Measurements from ENCODE around the gene WWOX. TPM values are rescaled to one million over a fixed set of nuclear protein-coding genes. Genes with fewer than 3 reads are reported as not detected.

WWOX gene
- total RNA-seq, 1 donor from 2014 or later = 106 TPM

DNA sequence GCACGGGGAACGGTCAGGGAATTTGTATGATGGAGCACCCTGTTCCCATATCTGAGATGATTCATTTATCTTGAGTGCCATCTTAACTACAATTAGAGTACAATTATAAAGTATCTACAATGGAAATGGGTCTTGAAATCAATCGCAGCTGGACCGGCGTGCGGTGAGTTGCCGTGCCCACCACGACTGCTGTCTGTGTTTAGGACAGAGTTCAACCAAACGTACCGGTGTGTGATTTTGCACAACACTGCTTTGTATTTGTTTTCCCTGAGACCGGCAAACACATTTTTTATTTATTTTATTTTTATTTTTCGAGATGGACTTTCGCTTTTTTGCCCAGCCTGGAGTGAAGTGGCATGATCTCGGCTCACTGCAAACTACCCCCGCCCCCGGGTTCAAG lies 457.0 kb downstream of the WWOX start:
- Histone ChIP-seq H3K27me3 (no peaks in the 10 kb centered on the region), H3K36me3 (no peaks in the 10 kb centered on the region), H3K27ac (no peak overlapping the region), H3K4me1 (no peaks in the 10 kb centered on the region), H3K4me3 (no peak overlapping the region), H3K9me3 (no peaks in the 10 kb centered on the region)
- TF ChIP-seq, protein P1, sequence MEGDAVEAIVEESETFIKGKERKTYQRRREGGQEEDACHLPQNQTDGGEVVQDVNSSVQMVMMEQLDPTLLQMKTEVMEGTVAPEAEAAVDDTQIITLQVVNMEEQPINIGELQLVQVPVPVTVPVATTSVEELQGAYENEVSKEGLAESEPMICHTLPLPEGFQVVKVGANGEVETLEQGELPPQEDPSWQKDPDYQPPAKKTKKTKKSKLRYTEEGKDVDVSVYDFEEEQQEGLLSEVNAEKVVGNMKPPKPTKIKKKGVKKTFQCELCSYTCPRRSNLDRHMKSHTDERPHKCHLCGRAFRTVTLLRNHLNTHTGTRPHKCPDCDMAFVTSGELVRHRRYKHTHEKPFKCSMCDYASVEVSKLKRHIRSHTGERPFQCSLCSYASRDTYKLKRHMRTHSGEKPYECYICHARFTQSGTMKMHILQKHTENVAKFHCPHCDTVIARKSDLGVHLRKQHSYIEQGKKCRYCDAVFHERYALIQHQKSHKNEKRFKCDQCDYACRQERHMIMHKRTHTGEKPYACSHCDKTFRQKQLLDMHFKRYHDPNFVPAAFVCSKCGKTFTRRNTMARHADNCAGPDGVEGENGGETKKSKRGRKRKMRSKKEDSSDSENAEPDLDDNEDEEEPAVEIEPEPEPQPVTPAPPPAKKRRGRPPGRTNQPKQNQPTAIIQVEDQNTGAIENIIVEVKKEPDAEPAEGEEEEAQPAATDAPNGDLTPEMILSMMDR (IDR thresholded peaks at IDR 0.05) = no peak
- no peak for DNase-seq (ENCODE audit: low spot score in 2 of 2)
- intact Hi-C loops (cut with DNase I) = no loop called here

DNA sequence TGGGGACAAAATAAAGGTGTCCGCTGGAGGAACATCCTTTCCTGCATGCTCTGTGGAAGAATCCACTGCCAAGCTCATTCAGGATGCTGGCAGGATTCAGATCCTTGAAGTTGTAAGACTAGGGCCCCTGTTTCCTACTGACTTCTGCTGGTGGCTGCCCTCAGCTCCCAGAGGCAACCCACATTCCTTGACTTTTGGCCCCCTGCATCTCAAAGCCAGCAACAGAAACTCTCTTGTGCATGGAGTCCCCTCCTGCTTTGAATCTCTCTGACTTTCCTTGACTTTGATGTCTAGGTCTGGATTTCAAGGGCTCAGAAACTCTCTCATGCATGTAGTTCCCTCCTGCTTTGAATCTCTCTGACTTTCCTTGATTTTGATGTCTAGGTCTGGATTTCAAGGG lies 461.5 kb downstream of the WWOX start:
- H3K4me3 ChIP-seq = no peak overlapping the region
- H3K27ac ChIP-seq = no peak overlapping the region
- intact Hi-C loops (cut with DNase I) = no loop called here
- no peaks in the 10 kb centered on the region for H3K4me1 ChIP-seq
- no peak for DNase-seq (ENCODE audit: low spot score in 2 of 2)
- TF ChIP-seq, protein P1 (IDR thresholded peaks at IDR 0.05) = no peak
- no peaks in the 10 kb centered on the region for H3K27me3 ChIP-seq
- H3K36me3 ChIP-seq = no peaks in the 10 kb centered on the region
- no peaks in the 10 kb centered on the region for H3K9me3 ChIP-seq

DNA sequence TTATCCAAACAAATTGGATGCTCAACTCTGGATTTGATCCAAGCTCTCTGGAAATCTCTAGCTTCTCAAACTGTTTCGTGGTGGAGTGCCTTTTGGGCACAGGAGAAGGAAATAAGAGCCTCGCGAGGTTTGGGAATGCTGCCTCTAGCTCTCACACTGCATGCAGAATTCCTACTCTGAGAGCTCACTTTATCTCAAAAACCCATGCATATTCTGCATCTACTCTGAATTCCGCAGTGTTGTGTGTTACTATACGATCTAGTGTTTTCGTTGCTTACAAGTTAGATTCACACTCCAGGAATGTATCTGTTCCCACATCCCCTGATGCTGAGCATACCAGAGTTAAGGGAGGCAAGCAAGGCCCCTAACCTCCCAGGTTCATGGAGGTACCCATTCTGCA lies 462.7 kb downstream of the WWOX start:
- Histone ChIP-seq H3K9me3 (no peaks in the 10 kb centered on the region), H3K4me1 (no peaks in the 10 kb centered on the region), H3K4me3 (no peak overlapping the region), H3K27me3 (no peaks in the 10 kb centered on the region), H3K36me3 (no peaks in the 10 kb centered on the region), H3K27ac (no peak overlapping the region)
- TF ChIP-seq, protein P1 (IDR thresholded peaks at IDR 0.05) = no peak
- DNase-seq (ENCODE audit: low spot score in 2 of 2) = no peak
- intact Hi-C loops (cut with DNase I) = no loop called here

DNA sequence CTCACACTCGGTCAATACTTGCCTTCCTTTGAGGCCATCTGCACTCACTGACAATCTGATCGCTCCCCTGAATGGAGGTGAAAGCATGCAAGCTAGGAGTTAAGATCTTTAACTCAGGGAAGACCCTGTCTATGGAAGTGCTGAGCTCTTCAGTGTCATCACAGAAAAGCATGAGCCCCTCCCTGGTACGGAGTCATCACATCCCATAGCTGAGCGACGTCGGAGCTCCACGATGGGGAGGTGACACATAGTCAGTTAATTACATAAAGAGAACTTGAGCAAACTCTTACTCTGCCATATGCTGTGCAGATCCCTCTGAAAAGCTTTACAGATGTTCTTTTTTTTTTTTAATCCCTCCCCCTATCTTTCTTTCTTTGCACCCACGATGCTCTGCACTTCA lies 463.2 kb downstream of the WWOX start:
- Histone ChIP-seq H3K27me3 (no peaks in the 10 kb centered on the region), H3K36me3 (no peaks in the 10 kb centered on the region), H3K4me1 (no peaks in the 10 kb centered on the region), H3K9me3 (no peaks in the 10 kb centered on the region), H3K4me3 (no peak overlapping the region), H3K27ac (no peak overlapping the region)
- DNase-seq (ENCODE audit: low spot score in 2 of 2) = no peak
- intact Hi-C loops (cut with DNase I) = no loop called here
- TF ChIP-seq, protein P1 (IDR thresholded peaks at IDR 0.05) = no peak

DNA sequence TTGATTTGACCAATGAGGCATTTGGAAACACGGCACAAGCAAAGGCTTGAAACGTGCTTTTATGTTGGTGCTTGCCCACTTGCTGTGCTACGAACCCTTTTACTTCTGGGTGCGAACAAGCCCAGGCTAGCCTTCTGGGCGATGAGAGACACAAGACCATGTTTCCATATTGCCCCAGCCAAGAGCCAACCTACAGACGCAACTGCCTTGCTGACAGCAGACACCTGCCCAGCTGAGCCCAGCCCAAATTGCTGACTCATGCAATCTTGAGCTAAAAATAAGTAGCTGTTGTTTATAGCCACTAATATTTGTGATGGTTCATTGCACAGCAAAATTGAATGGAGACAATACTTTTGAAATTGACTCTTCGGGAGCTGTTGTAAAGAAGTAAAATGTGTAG lies 464.5 kb downstream of the WWOX start:
- TF ChIP-seq, protein P1 (IDR thresholded peaks at IDR 0.05) = no peak
- no peak for DNase-seq (ENCODE audit: low spot score in 2 of 2)
- Histone ChIP-seq H3K9me3 (no peaks in the 10 kb centered on the region), H3K27ac (no peak overlapping the region), H3K4me1 (no peaks in the 10 kb centered on the region), H3K27me3 (no peaks in the 10 kb centered on the region), H3K4me3 (no peak overlapping the region), H3K36me3 (no peaks in the 10 kb centered on the region)
- intact Hi-C loops (cut with DNase I) = no loop called here

DNA sequence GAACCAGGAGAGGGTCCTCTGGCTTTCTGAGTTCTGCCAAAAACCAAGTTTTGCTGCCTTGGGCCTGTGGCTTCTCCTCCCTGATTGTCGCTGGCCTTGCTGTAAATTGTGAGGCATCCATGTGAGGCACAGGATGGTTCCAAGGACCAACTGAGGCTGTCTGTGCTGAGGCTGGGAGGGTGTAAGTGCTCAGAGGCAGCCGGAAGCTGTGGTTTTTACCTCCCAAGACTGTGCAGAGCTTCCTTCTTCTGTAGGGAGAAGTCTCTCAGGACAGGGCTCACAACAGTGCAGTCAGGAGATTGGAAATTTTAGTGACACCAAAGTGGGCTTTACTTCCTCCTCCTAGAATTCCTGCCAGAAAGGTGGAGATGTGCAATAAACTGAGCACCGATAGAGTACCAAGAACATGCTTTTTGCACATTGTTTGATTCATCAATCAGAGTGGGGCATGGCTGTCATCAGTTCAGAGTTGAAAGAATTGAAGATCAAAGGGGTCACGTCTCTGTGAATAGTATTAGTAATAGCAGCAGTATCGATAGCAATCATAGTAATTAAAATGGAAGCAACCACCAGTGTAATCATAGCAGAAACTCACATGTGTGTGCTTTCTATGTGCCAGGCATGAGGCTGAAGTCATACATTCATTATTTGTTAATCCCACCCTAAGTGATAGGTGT lies 467.1 kb downstream of the WWOX start:
- intact Hi-C loops (cut with DNase I) = no loop called here
- no peaks in the 10 kb centered on the region for H3K4me1 ChIP-seq

More for the DNA sequence above, 467.1 kb downstream of the WWOX start:
- no peak overlapping the region for H3K4me3 ChIP-seq
- no peaks in the 10 kb centered on the region for H3K27me3 ChIP-seq
- TF ChIP-seq, protein P1 (IDR thresholded peaks at IDR 0.05) = no peak
- no peak overlapping the region for H3K27ac ChIP-seq
- H3K9me3 ChIP-seq = no peaks in the 10 kb centered on the region
- no peak for DNase-seq (ENCODE audit: low spot score in 2 of 2)
- no peaks in the 10 kb centered on the region for H3K36me3 ChIP-seq
